Measurements from ENCODE around the gene LPP. TPM values are rescaled to one million over a fixed set of nuclear protein-coding genes. Genes with fewer than 3 reads are reported as not detected.

LPP gene
- polyA plus RNA-seq, 1 experiment: 76.3 TPM

DNA sequence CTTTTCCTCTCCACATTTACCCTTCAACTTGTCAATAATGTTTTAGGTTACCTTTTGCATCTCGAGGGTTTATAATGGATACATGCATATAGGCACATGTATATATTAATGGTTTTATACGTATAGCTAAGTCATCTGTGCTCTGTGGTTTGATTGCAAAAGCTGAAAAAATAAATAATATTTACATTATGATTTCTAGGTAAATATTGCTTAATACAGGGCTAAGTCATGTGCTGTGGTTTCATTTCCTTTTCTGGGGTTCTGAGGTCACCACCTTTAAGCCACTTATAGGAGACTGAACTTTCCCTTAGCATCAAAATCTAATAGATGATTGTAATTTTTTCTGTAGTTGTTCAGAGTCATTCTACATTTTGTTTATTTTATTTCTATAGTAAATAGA is 33.1 kb downstream of the LPP start:
- H3K27me3 ChIP-seq (ENCODE audit: control insufficient read depth, insufficient read depth, low read length): no peaks in the 10 kb centered on the region
- H3K4me3 ChIP-seq (ENCODE audit: low read depth, low read length): no peak overlapping the region
- CTCF ChIA-PET: interaction anchor here (0.6 to 0.7 kb wide), 4 partner anchors 18 to 448 kb away, joined by 3 to 4 read pairs (median 3); no protein-coding TSS in a partner anchor
- no peak for DNase-seq (ENCODE audit: low read depth, low spot score)
- H3K27ac ChIP-seq (ENCODE audit: low read depth, low read length): no peak overlapping the region
- POLR2A ChIA-PET: interaction anchor here (0.6 to 0.9 kb wide), 2 partner anchors 19 to 441 kb away, joined by 3 to 7 read pairs; no protein-coding TSS in a partner anchor
- H3K9me3 ChIP-seq (ENCODE audit: control insufficient read depth, insufficient read depth, low read length): no peaks in the 10 kb centered on the region
- TF ChIP-seq, protein P1, sequence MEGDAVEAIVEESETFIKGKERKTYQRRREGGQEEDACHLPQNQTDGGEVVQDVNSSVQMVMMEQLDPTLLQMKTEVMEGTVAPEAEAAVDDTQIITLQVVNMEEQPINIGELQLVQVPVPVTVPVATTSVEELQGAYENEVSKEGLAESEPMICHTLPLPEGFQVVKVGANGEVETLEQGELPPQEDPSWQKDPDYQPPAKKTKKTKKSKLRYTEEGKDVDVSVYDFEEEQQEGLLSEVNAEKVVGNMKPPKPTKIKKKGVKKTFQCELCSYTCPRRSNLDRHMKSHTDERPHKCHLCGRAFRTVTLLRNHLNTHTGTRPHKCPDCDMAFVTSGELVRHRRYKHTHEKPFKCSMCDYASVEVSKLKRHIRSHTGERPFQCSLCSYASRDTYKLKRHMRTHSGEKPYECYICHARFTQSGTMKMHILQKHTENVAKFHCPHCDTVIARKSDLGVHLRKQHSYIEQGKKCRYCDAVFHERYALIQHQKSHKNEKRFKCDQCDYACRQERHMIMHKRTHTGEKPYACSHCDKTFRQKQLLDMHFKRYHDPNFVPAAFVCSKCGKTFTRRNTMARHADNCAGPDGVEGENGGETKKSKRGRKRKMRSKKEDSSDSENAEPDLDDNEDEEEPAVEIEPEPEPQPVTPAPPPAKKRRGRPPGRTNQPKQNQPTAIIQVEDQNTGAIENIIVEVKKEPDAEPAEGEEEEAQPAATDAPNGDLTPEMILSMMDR (IDR thresholded peaks at IDR 0.05; ENCODE audit: low read depth, low read length): no peak

DNA sequence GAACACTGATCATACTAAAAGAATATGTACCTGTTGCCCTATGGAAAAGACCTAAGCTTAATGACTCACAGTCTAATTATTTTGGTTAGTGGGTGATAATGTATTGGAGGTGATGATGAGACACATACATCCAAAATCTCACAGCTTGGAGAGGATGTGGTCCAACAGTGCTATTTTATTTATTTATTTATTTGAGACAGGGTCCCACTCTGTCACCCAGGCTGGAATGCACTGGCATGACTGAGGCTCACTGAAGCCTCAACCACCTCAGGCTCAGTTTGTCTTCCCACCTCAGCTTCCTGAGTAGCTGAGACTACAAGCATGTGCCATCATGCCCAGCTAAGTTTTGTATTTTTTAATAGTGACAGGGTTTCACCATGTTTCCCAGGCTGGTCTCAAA is 35.0 kb downstream of the LPP start:
- CTCF ChIA-PET: interaction anchor here (0.6 to 1.8 kb wide), 2 partner anchors 11 to 449 kb away, joined by 3 to 7 read pairs; no protein-coding TSS in a partner anchor

DNA sequence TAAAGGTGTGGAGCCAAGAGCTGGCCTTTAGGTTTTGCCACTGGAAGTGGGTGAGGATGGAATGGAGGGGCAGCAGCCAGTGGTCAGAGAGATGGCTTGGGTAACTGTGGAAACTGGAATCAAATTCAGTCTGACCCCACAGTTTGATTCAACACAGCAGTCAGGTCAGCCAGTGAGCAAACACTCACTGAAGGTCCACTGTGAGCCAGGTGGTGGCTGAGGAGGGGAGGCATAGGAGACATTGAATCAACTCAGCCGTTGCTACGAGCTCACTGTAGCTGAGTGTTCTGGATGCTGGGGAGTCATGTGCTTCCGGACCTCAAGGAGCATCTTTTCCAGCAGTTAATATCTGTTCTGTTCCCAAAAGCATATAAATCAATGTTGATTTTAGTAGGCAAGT is 37.5 kb downstream of the LPP start:
- CTCF ChIA-PET: interaction anchor here (1.4 kb wide), 1 partner anchor 763 kb away, joined by 4 read pairs; no protein-coding TSS in a partner anchor
- H3K27ac ChIP-seq (ENCODE audit: low read depth, low read length): no peak overlapping the region
- POLR2A ChIA-PET: no interaction called here

More for the DNA sequence above, 35.0 kb downstream of the LPP start:
- H3K4me3 ChIP-seq (ENCODE audit: low read depth, low read length): no peak overlapping the region
- no peak overlapping the region for H3K27ac ChIP-seq (ENCODE audit: low read depth, low read length)
- TF ChIP-seq, protein P1 (IDR thresholded peaks at IDR 0.05; ENCODE audit: low read depth, low read length): no peak
- DNase-seq (ENCODE audit: low read depth, low spot score): no peak
- POLR2A ChIA-PET: no interaction called here
- no peaks in the 10 kb centered on the region for H3K9me3 ChIP-seq (ENCODE audit: control insufficient read depth, insufficient read depth, low read length)
- H3K27me3 ChIP-seq (ENCODE audit: control insufficient read depth, insufficient read depth, low read length): no peaks in the 10 kb centered on the region

DNA sequence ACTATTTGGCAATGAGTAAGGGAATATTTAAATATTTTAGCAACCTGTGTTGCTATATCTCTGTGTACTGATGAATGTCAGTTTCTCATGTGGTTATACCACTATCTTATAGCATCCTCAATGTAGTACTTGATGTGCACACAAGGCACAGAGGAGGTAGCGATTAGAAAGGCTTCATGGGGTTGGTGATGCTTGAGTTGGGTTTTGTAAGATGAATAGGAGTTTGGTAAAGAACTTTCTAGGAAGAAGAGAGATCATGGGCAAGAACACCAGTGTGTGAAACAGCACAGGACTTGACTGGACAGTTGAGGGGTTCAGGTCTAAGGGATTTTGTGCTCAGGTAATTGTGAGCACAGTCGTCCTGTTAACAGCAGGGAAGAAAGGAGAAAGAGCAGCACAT is 38.1 kb downstream of the LPP start:
- no peak for DNase-seq (ENCODE audit: low read depth, low spot score)
- Histone ChIP-seq H3K9me3 (ENCODE audit: control insufficient read depth, insufficient read depth, low read length) (no peaks in the 10 kb centered on the region), H3K4me3 (ENCODE audit: low read depth, low read length) (no peak overlapping the region), H3K27me3 (ENCODE audit: control insufficient read depth, insufficient read depth, low read length) (no peaks in the 10 kb centered on the region), H3K27ac (ENCODE audit: low read depth, low read length) (no peak overlapping the region)
- TF ChIP-seq, protein P1 (IDR thresholded peaks at IDR 0.05; ENCODE audit: low read depth, low read length): no peak
- ChIA-PET POLR2A (no interaction called here), CTCF (no interaction called here)

More for the DNA sequence above, 37.5 kb downstream of the LPP start:
- no peak for DNase-seq (ENCODE audit: low read depth, low spot score)
- H3K4me3 ChIP-seq (ENCODE audit: low read depth, low read length): no peak overlapping the region
- H3K27me3 ChIP-seq (ENCODE audit: control insufficient read depth, insufficient read depth, low read length): no peaks in the 10 kb centered on the region
- TF ChIP-seq, protein P1 (IDR thresholded peaks at IDR 0.05; ENCODE audit: low read depth, low read length): no peak
- no peaks in the 10 kb centered on the region for H3K9me3 ChIP-seq (ENCODE audit: control insufficient read depth, insufficient read depth, low read length)

DNA sequence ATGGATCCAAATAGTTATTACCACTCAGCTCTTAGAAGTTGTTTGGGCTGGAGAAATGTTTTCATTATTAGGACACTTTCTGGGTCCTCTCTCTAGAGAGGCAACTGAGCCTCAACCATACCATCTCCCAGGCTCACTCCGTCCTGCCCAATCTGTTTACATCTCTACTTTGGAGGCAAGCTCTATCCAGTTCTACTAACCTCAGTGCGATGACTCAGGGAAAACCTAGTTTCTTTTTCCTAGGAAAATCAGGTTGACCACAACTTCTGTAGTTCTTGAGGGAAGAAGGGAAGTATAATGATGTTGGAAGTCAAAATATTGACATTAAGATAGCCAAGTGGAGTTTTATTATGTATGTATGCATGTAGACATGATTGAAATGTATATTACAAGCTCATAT is 40.4 kb downstream of the LPP start:
- POLR2A ChIA-PET: no interaction called here
- CTCF ChIA-PET: interaction anchor here (0.9 to 2.3 kb wide), 5 partner anchors 11 to 761 kb away, joined by 3 to 7 read pairs (median 3); no protein-coding TSS in a partner anchor
- Histone ChIP-seq H3K27me3 (ENCODE audit: control insufficient read depth, insufficient read depth, low read length) (no peaks in the 10 kb centered on the region), H3K9me3 (ENCODE audit: control insufficient read depth, insufficient read depth, low read length) (no peaks in the 10 kb centered on the region), H3K4me3 (ENCODE audit: low read depth, low read length) (no peak overlapping the region), H3K27ac (ENCODE audit: low read depth, low read length) (no peak overlapping the region)
- TF ChIP-seq, protein P1 (IDR thresholded peaks at IDR 0.05; ENCODE audit: low read depth, low read length): no peak
- DNase-seq (ENCODE audit: low read depth, low spot score): no peak
